Muscle of back (tissue), 11 donors: ENCODE results near the gene DAPK3. TPM values are rescaled to one million over a fixed set of nuclear protein-coding genes. Genes with fewer than 3 reads are reported as not detected.

ENCODE experiments used
- DNase-seq, 3 donors: peaks; one replicate each; pipeline versions ENCODE4 v3.0.0 to v3.0.0-alpha.2; 2013
- polyA plus RNA-seq, 10 donors: library from polyadenylated mRNA; unstranded; fragments of 120-200 nt; gene quantifications; one replicate each; pipeline ENCODE4 v1.2.1, GENCODE V29; 2013; ENCODE audit not compliant: insufficient read length in 10 of 10

DAPK3 gene
- polyA plus RNA-seq, 10 donors, result 58.5 to 94.5 (median 69.4) TPM

- no peak for DNase-seq
Measured at GRCh38 chr19:3923096-3923758, 47.7 kb downstream of the DAPK3 start.

GRCh38 chr19:3919793-3920192, 51.1 kb downstream of the DAPK3 start:
- no peak for DNase-seq

GRCh38 chr19:3916033-3916432, 54.9 kb downstream of the DAPK3 start:
- no peak for DNase-seq

- no peak for DNase-seq
Measured at GRCh38 chr19:3914199-3914598, 56.7 kb downstream of the DAPK3 start.

- no peak for DNase-seq
Measured at GRCh38 chr19:3910105-3910504, 60.8 kb downstream of the DAPK3 start.

Other genes starting within 250 kb of the DAPK3 start
- gene APBA3, start 209.4 kb downstream of the DAPK3 start, polyA plus RNA-seq, result 10 to 100 TPM in 9 of 10 donors, 1 to 10 TPM in 1; 9.3 to 14.2 (median 11.8) TPM
- gene MRPL54, start 208.4 kb downstream of the DAPK3 start, polyA plus RNA-seq, result 10 to 100 TPM; 16.5 to 32.1 (median 26.9) TPM
- under 1 TPM in 1 of 10 donors, not detected in 9; 0.07 TPM for gene RAX2, start 198.9 kb downstream of the DAPK3 start, polyA plus RNA-seq
- 1 to 10 TPM in 7 of 10 donors, under 1 TPM in 3; 0.31 to 2.1 (median 1.1) TPM for gene MATK, start 184.7 kb downstream of the DAPK3 start, polyA plus RNA-seq
- gene ZFR2, start 102.1 kb downstream of the DAPK3 start, polyA plus RNA-seq, result under 1 TPM in 4 of 10 donors, not detected in 6; 0.27 to 0.52 (median 0.29) TPM
- 1 to 10 TPM in 3 of 10 donors, under 1 TPM in 7; 0.16 to 1.4 (median 0.71) TPM for gene ATCAY, start 90.4 kb downstream of the DAPK3 start, polyA plus RNA-seq
- gene NMRK2, start 38.0 kb downstream of the DAPK3 start, polyA plus RNA-seq, result 100 to 1,000 TPM; 180 to 275 (median 255) TPM
- 1,000 to 10,000 TPM; 1,953 to 2,867 (median 2,548) TPM for gene EEF2, start 14.4 kb upstream of the DAPK3 start, polyA plus RNA-seq
- gene PIAS4, start 36.6 kb upstream of the DAPK3 start, polyA plus RNA-seq, result 10 to 100 TPM; 15.4 to 28.9 (median 22.2) TPM
- gene ZBTB7A, start 95.8 kb upstream of the DAPK3 start, polyA plus RNA-seq, result 1 to 10 TPM; 5.4 to 9.0 (median 8.0) TPM
- gene MAP2K2, start 153.0 kb upstream of the DAPK3 start, polyA plus RNA-seq, result 100 to 1,000 TPM in 8 of 10 donors, 10 to 100 TPM in 2; 84.4 to 117 (median 107) TPM
- gene CREB3L3, start 182.5 kb upstream of the DAPK3 start, polyA plus RNA-seq, result under 1 TPM in 1 of 10 donors, not detected in 9; 0.07 TPM
- gene SIRT6, start 211.5 kb upstream of the DAPK3 start, polyA plus RNA-seq, result 10 to 100 TPM in 7 of 10 donors, 1 to 10 TPM in 3; 7.6 to 16.1 (median 11.0) TPM
- gene ANKRD24, start 211.6 kb upstream of the DAPK3 start, polyA plus RNA-seq, result 1 to 10 TPM in 5 of 10 donors, under 1 TPM in 5; 0.41 to 1.9 (median 1.1) TPM